CD14-positive monocyte (primary cell): Measurements from ENCODE around the gene LRFN3. TPM values are rescaled to one million over a fixed set of nuclear protein-coding genes. Genes with fewer than 3 reads are reported as not detected.

Source experiments
- DNase-seq, 3 donors: peaks; one replicate each; pipeline ENCODE4 v3.0.0-alpha.2; 2011 to 2022
- H2AFZ ChIP-seq: 2 replicates; pipeline ENCODE4 v1.6.0; 2012; ENCODE audit warnings: mild to moderate bottlenecking, low read depth, low read length, inconsistent platforms; ENCODE audit not compliant: insufficient read depth, poor library complexity, severe bottlenecking
- H3K27ac ChIP-seq, 2 donors: 1 replicate in 1 of 2; 2 replicates in 1 of 2; pipeline ENCODE4 v1.5.1; 2012 to 2013; ENCODE audit warnings: low read length in 2 of 2, control low read depth in 1 of 2, inconsistent platforms in 1 of 2, low read depth in 1 of 2, mild to moderate bottlenecking in 1 of 2
- H3K27me3 ChIP-seq, 2 donors: one replicate each; pipeline versions ENCODE4 v1.6.0 to v1.6.1; 2011 to 2013; ENCODE audit warnings: low read length in 2 of 2; ENCODE audit not compliant: control insufficient read depth in 2 of 2, insufficient read depth in 2 of 2
- H3K36me3 ChIP-seq, 2 donors: replicated peaks in 1 of 2; 1 replicate in 1 of 2; 2 replicates in 1 of 2; pipeline versions ENCODE4 v1.5.1 to v1.6.1; 2012 to 2013; ENCODE audit warnings: low read length in 2 of 2, control low read depth in 1 of 2, inconsistent platforms in 1 of 2, mild to moderate bottlenecking in 1 of 2; ENCODE audit not compliant: insufficient read depth in 2 of 2, control insufficient read depth in 1 of 2
- H3K4me1 ChIP-seq, 2 donors: 1 replicate in 1 of 2; 2 replicates in 1 of 2; pipeline versions ENCODE4 v1.5.1 to v1.6.1; 2012 to 2013; ENCODE audit warnings: low read length in 2 of 2, control low read depth in 1 of 2, inconsistent platforms in 1 of 2, mild to moderate bottlenecking in 1 of 2, moderate library complexity in 1 of 2; ENCODE audit not compliant: insufficient read depth in 2 of 2, control insufficient read depth in 1 of 2
- H3K4me2 ChIP-seq: replicated peaks from 2 replicates; pipeline ENCODE3; 2012; ENCODE audit warnings: low read length, moderate library complexity, mild to moderate bottlenecking; ENCODE audit not compliant: poor library complexity, severe bottlenecking; ENCODE audit errors: extremely low read depth
- H3K4me3 ChIP-seq, 3 experiments: fragments of 200-600 bp in 1 of 3; sonication (generic) in 1 of 3; replicated peaks in 1 of 3; 1 replicate in 2 of 3; 2 replicates in 1 of 3; pipeline ENCODE4 v1.5.1; 2011 to 2013; ENCODE audit warnings: low read length in 3 of 3, mild to moderate bottlenecking in 3 of 3, control low read depth in 2 of 3, low read depth in 2 of 3, inconsistent platforms in 1 of 3, moderate library complexity in 1 of 3
- H3K79me2 ChIP-seq: 2 replicates; pipeline ENCODE4 v1.6.0; 2012; ENCODE audit warnings: mild to moderate bottlenecking, control low read depth, inconsistent platforms, low read length, moderate library complexity; ENCODE audit not compliant: insufficient read depth
- H3K9ac ChIP-seq: 2 replicates; pipeline ENCODE4 v1.6.0; 2017; ENCODE audit warnings: low read length, mild to moderate bottlenecking; ENCODE audit not compliant: insufficient read depth, poor library complexity, severe bottlenecking
- H3K9me3 ChIP-seq, 2 donors: replicated peaks in 1 of 2; 1 replicate in 1 of 2; 2 replicates in 1 of 2; pipeline versions ENCODE4 v1.5.1 to v1.6.1; 2012 to 2013; ENCODE audit warnings: low read length in 2 of 2, control low read depth in 1 of 2; ENCODE audit not compliant: control insufficient read depth in 1 of 2, insufficient read depth in 1 of 2
- H4K20me1 ChIP-seq: 2 replicates; pipeline ENCODE4 v1.6.0; 2012; ENCODE audit warnings: mild to moderate bottlenecking, low read length, control low read depth, moderate library complexity; ENCODE audit not compliant: insufficient read depth
- H3K27ac Mint-ChIP-seq, 7 donors: one replicate each; pipeline ENCODE4 v1.8.0; 2020; ENCODE audit warnings: mild to moderate bottlenecking in 7 of 7, mixed read lengths in 7 of 7, moderate library complexity in 6 of 7, inconsistent platforms in 2 of 7
- H3K27me3 Mint-ChIP-seq, 3 donors: one replicate each; pipeline ENCODE4 v1.8.0; 2021 to 2022; ENCODE audit warnings: low read depth in 3 of 3, mild to moderate bottlenecking in 3 of 3, mixed read lengths in 3 of 3, moderate library complexity in 3 of 3, inconsistent platforms in 1 of 3
- H3K36me3 Mint-ChIP-seq, 2 donors: one replicate each; pipeline ENCODE4 v1.8.0; 2020; ENCODE audit warnings: mixed read lengths in 2 of 2, inconsistent platforms in 1 of 2, mild to moderate bottlenecking in 1 of 2
- H3K4me1 Mint-ChIP-seq: one replicate; pipeline ENCODE4 v1.8.0; 2020; ENCODE audit warnings: mild to moderate bottlenecking, mixed read lengths
- H3K4me3 Mint-ChIP-seq, 2 donors: one replicate each; pipeline ENCODE4 v1.8.0; 2020; ENCODE audit warnings: mild to moderate bottlenecking in 2 of 2, mixed read lengths in 2 of 2, moderate library complexity in 1 of 2
- H3K9me3 Mint-ChIP-seq, 7 donors: one replicate each; pipeline ENCODE4 v1.8.0; 2020 to 2022; ENCODE audit warnings: mixed read lengths in 7 of 7, mild to moderate bottlenecking in 6 of 7, moderate library complexity in 6 of 7, inconsistent platforms in 2 of 7
- CTCF ChIP-seq: fragments of 200-600 bp; IDR thresholded peaks from one replicate; pipeline ENCODE4 v1.8.0; 2022; ENCODE audit warnings: antibody characterized with exemption, mild to moderate bottlenecking
- WGBS: methylation state at CpG from one replicate; pipeline ENCODE4 v1.1.5; 2013; ENCODE audit warnings: missing lambda C conversion rate; ENCODE audit not compliant: insufficient coverage; 5-methylcytosine and 5-hydroxymethylcytosine counted together
- intact Hi-C, 2 donors: fragments of 100-400 bp; cut with micrococcal nuclease; formaldehyde crosslinking; loops; one replicate each; pipeline versions ENCODE4 v1.15.0 to v1.15.1; 2023
- polyA plus RNA-seq, 3 donors: library from polyadenylated mRNA; depleted of rRNA in 1 of 3; unstranded in 2 of 3; stranded (reverse) in 1 of 3; fragments of 300-500 nt in 2 of 3; fragments of >200 nt in 1 of 3; fragmentation: Illumina TruSeq in 2 of 3; gene quantifications; 1 replicate in 2 of 3; 2 replicates in 1 of 3; pipeline ENCODE4 v1.2.3, GENCODE V29; 2012 to 2021

LRFN3 gene
- polyA plus RNA-seq, 3 donors = 0.04 TPM; not detected in 2

GRCh38 chr19:35958660-35959039, 22.5 kb downstream of the LRFN3 start:
- H3K4me1 ChIP-seq = peaks cover 5 to 15% of the 10 kb centered on the region in 2 donors

More at GRCh38 chr19:35958660-35959039, 22.5 kb downstream of the LRFN3 start:
- Histone ChIP-seq H3K27ac (no peak overlapping the region), H3K36me3 (no peaks in the 10 kb centered on the region), H3K4me2 (peak overlapping the region; percentile 30), H4K20me1 (no peaks in the 10 kb centered on the region), H3K79me2 (no peaks in the 10 kb centered on the region), H3K9ac (no peak overlapping the region), H2AFZ (peak overlapping the region; percentile 41), H3K9me3 (peaks cover 4 to 9% of the 10 kb centered on the region in 2 donors), H3K27me3 (peaks cover 18 to 38% of the 10 kb centered on the region in 2 donors), H3K4me3 (no peak overlapping the region)
- 20% methylated on average over 11 of the region's 15 CpGs for WGBS
- peaks cover 38 to 57% (median 53%) of the 10 kb centered on the region in 3 donors for H3K27me3 Mint-ChIP-seq
- H3K4me1 Mint-ChIP-seq = peaks cover 16% of the 10 kb centered on the region
- intact Hi-C loops = no loop called here
- H3K27ac Mint-ChIP-seq = no peak overlapping the region
- no peak for DNase-seq
- TF ChIP-seq CTCF = no peak
- peak overlapping the region in 1 of 2 donors; percentile 80 for H3K4me3 Mint-ChIP-seq
- peaks cover 5 to 23% (median 17%) of the 10 kb centered on the region in 7 donors for H3K9me3 Mint-ChIP-seq
- no peaks in the 10 kb centered on the region for H3K36me3 Mint-ChIP-seq
